Effector memory CD8-positive, alpha-beta T cell (primary cell): ENCODE data around the gene CMBL.
"Not testable (repeated sequence)": the region's sequence is repeated elsewhere in the genome, so short reads cannot be mapped to it uniquely, and the experiment has no call there.

Source experiments
- ATAC-seq: fragments of 150-1000 bp; cut with Tn5 transposase; replicated peaks from 2 replicates; pipeline ENCODE4 v1.10.0; 2021; ENCODE audit warnings: mild to moderate bottlenecking, moderate library complexity
- DNase-seq, 3 experiments: peaks; one replicate each; pipeline ENCODE4 v3.0.0; 2021
- H3K27ac Mint-ChIP-seq, 2 donors: one replicate each; pipeline ENCODE4 v1.8.0; 2022; ENCODE audit warnings: mild to moderate bottlenecking in 2 of 2, mixed read lengths in 2 of 2, moderate library complexity in 2 of 2
- H3K27me3 Mint-ChIP-seq, 2 donors: one replicate each; pipeline ENCODE4 v1.8.0; 2022; ENCODE audit warnings: mixed read lengths in 2 of 2
- H3K36me3 Mint-ChIP-seq: one replicate; pipeline ENCODE4 v1.8.0; 2022; ENCODE audit warnings: mild to moderate bottlenecking, moderate library complexity, mixed read lengths; ENCODE audit not compliant: insufficient read depth
- H3K4me1 Mint-ChIP-seq, 2 donors: one replicate each; pipeline ENCODE4 v1.8.0; 2022; ENCODE audit warnings: low read depth in 2 of 2, mixed read lengths in 2 of 2
- H3K4me3 Mint-ChIP-seq, 2 donors: one replicate each; pipeline ENCODE4 v1.8.0; 2022; ENCODE audit warnings: mild to moderate bottlenecking in 2 of 2, mixed read lengths in 2 of 2, moderate library complexity in 2 of 2
- H3K9me3 Mint-ChIP-seq, 2 donors: one replicate each; pipeline ENCODE4 v1.8.0; 2022; ENCODE audit warnings: mixed read lengths in 2 of 2
- total RNA-seq, 9 experiments: gene quantifications; one replicate each; lab custom pipeline; 2026; lab: John Stamatoyannopoulos, UW

CMBL gene
- total RNA-seq = 0 to 0.24 (median 0.11) reads per million in 9 experiments

- no peak for DNase-seq
- Mint-ChIP-seq H3K27ac (peak within 1 kb of the TSS in 1 of 2 donors; percentile 83), H3K36me3 (peaks cover 6% of the 10 kb centered on the region), H3K4me1 (peaks cover 6 to 7% of the 10 kb centered on the region in 2 donors), H3K27me3 (peaks cover 41 to 44% of the 10 kb centered on the region in 2 donors), H3K4me3 (peak within 1 kb of the TSS; percentile 88 to 89), H3K9me3 (no peaks in the 10 kb centered on the region)
- ATAC-seq = peak; percentile 80
Observed at GRCh38 chr5:10307206-10308148, at the start of gene CMBL. CMBL (minus strand) TSS chr5:10307902; CDS start chr5:10290762, 17,140 bp downstream.

- Mint-ChIP-seq H3K4me1 (peaks cover 24 to 46% of the 10 kb centered on the region in 2 donors), H3K9me3 (no peaks in the 10 kb centered on the region), H3K36me3 (peaks cover 29% of the 10 kb centered on the region), H3K27me3 (no peaks in the 10 kb centered on the region), H3K27ac (peak overlapping the region; percentile 98 to 99), H3K4me3 (peak overlapping the region; percentile 99)
- no peak for ATAC-seq
- DNase-seq = no peak
Observed at GRCh38 chr5:10355071-10355889, 47.6 kb upstream of the CMBL start.

- no peak for ATAC-seq
- H3K27me3 Mint-ChIP-seq = no peaks in the 10 kb centered on the region
- peaks cover 23% of the 10 kb centered on the region for H3K36me3 Mint-ChIP-seq
- peaks cover 22 to 40% of the 10 kb centered on the region in 2 donors for H3K4me1 Mint-ChIP-seq
- no peaks in the 10 kb centered on the region for H3K9me3 Mint-ChIP-seq
- DNase-seq = peak; percentile 22 to 39 (median 28)
- peak overlapping the region; percentile 99 for H3K4me3 Mint-ChIP-seq
- peak overlapping the region; percentile 98 to 99 for H3K27ac Mint-ChIP-seq
Observed at GRCh38 chr5:10354048-10354872, 46.6 kb upstream of the CMBL start.

GRCh38 chr5:10353241-10354047 is 45.7 kb upstream of the CMBL start, which contains the start of gene MARCHF6:
MARCHF6 (plus strand) TSS chr5:10353695; CDS start chr5:10353899, 204 bp downstream.
- ATAC-seq (peak; percentile 84), DNase-seq (peak; percentile 92 to 94 (median 93))
- H3K9me3 Mint-ChIP-seq = no peaks in the 10 kb centered on the region
- H3K36me3 Mint-ChIP-seq = peaks cover 23% of the 10 kb centered on the region
- peak within 1 kb of the TSS; percentile 98 to 99 for H3K27ac Mint-ChIP-seq
- H3K27me3 Mint-ChIP-seq = no peaks in the 10 kb centered on the region
- H3K4me1 Mint-ChIP-seq = peaks cover 20 to 36% of the 10 kb centered on the region in 2 donors
- H3K4me3 Mint-ChIP-seq = peak within 1 kb of the TSS; percentile 99

- ATAC-seq = no peak
- Mint-ChIP-seq H3K27me3 (no peaks in the 10 kb centered on the region), H3K36me3 (peaks cover 23% of the 10 kb centered on the region), H3K9me3 (no peaks in the 10 kb centered on the region), H3K27ac (peak overlapping the region; percentile 98 to 99), H3K4me1 (peaks cover 15 to 30% of the 10 kb centered on the region in 2 donors), H3K4me3 (peak overlapping the region; percentile 99)
- no peak for DNase-seq
Observed at GRCh38 chr5:10352430-10353240, 44.9 kb upstream of the CMBL start.

- DNase-seq = no peak
- Mint-ChIP-seq H3K36me3 (peaks cover 23% of the 10 kb centered on the region), H3K27ac (peak overlapping the region; percentile 98 to 99), H3K27me3 (no peaks in the 10 kb centered on the region), H3K4me1 (peaks cover 11 to 26% of the 10 kb centered on the region in 2 donors), H3K4me3 (peak overlapping the region; percentile 99), H3K9me3 (no peaks in the 10 kb centered on the region)
- no peak for ATAC-seq
Observed at GRCh38 chr5:10351919-10352318, 44.2 kb upstream of the CMBL start.

GRCh38 chr5:10351199-10351905 is 43.6 kb upstream of the CMBL start:
- Mint-ChIP-seq H3K27me3 (no peaks in the 10 kb centered on the region), H3K4me3 (no peak overlapping the region), H3K4me1 (peaks cover 10 to 21% of the 10 kb centered on the region in 2 donors), H3K9me3 (no peaks in the 10 kb centered on the region), H3K36me3 (peaks cover 23% of the 10 kb centered on the region), H3K27ac (peak overlapping the region in 1 of 2 donors; percentile 98)
- ATAC-seq = no peak
- no peak for DNase-seq

- no peaks in the 10 kb centered on the region for H3K9me3 Mint-ChIP-seq
- peaks cover 7% of the 10 kb centered on the region for H3K36me3 Mint-ChIP-seq
- H3K27ac Mint-ChIP-seq = no peak overlapping the region
- no peak for DNase-seq
- H3K27me3 Mint-ChIP-seq = no peaks in the 10 kb centered on the region
- no peak for ATAC-seq
- H3K4me1 Mint-ChIP-seq = peaks cover 3 to 4% of the 10 kb centered on the region in 2 donors
- no peak overlapping the region for H3K4me3 Mint-ChIP-seq
Observed at GRCh38 chr5:10348258-10348657, 40.6 kb upstream of the CMBL start.

GRCh38 chr5:10344461-10345106 is 36.9 kb upstream of the CMBL start:
- not testable (repeated sequence) for ATAC-seq, H3K4me3 Mint-ChIP-seq, DNase-seq, H3K36me3 Mint-ChIP-seq, H3K4me1 Mint-ChIP-seq, H3K27me3 Mint-ChIP-seq, H3K27ac Mint-ChIP-seq, H3K9me3 Mint-ChIP-seq

- Mint-ChIP-seq H3K4me3 (no peak overlapping the region), H3K27ac (no peak overlapping the region), H3K27me3 (no peaks in the 10 kb centered on the region), H3K36me3 (no peaks in the 10 kb centered on the region), H3K4me1 (no peaks in the 10 kb centered on the region), H3K9me3 (no peaks in the 10 kb centered on the region)
- ATAC-seq = no peak
- no peak for DNase-seq
Observed at GRCh38 chr5:10343486-10343885, 35.8 kb upstream of the CMBL start.

- ATAC-seq (no peak), DNase-seq (no peak)
- Mint-ChIP-seq H3K4me1 (no peaks in the 10 kb centered on the region), H3K9me3 (no peaks in the 10 kb centered on the region), H3K27ac (no peak overlapping the region), H3K36me3 (no peaks in the 10 kb centered on the region), H3K27me3 (peaks cover 6 to 8% of the 10 kb centered on the region in 2 donors), H3K4me3 (no peak overlapping the region)
Observed at GRCh38 chr5:10339958-10340357, 32.3 kb upstream of the CMBL start.
